GM23248 (cell line): ENCODE results near the gene ESYT2.

ENCODE experiments used
- EZH2 ChIP-seq: fragments of 200-600 bp; sonication (generic); IDR thresholded peaks from 2 replicates; pipeline ENCODE4 v1.6.1; 2018; ENCODE audit warnings: antibody characterized with exemption, mild to moderate bottlenecking; ENCODE audit not compliant: insufficient read depth, poor library complexity, severe bottlenecking
- EZH2phosphoT487 ChIP-seq: fragments of 200-600 bp; sonication (generic); IDR thresholded peaks from 2 replicates; pipeline ENCODE4 v1.6.1; 2018; ENCODE audit warnings: antibody characterized with exemption, moderate library complexity, mild to moderate bottlenecking, low read depth; ENCODE audit not compliant: insufficient read depth

DNA sequence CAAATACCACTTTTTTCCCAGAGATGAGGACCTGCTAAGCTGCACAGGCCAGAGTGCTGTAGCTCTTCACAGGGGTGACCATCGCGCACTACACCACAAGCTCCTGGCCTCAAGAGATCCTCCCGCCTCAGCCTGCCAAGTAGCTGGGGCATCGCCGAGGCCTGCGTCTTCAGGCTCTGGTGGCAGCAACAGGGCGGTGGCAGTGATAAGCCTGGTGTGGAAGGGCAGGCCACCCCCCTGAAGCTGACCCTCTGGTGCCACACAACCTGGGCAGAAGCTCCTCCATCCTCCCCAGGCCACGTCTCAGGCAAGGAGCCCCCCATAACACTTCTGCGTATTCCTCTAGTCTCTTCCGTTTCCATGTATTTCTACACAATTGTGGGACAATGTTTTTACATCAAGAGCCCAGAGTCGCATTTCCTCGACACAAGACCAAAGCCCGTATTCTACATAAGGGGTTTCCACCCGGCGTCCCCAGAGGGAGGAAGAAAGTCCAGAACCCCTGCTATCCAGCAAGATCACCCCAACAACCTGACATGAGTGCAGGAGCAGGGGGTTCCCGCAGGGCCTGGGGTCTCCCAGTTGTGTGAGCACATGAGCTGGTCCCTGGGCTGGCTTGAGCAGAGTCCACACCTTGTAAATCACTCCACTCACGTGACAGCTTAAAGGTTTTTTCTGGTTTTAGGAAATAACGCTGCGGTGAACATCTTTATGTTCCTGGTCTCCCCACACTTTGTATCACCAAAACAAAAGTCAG lies 87.1 kb downstream of the ESYT2 start:
- TF ChIP-seq EZH2: no peak
- TF ChIP-seq EZH2phosphoT487: no peak
